Stimulated activated CD8-positive, alpha-beta memory T cell treated with anti-CD3 and anti-CD28 coated beads, Interleukin-7, amount 100 ng/mL, for 4 hours (primary cell): ENCODE results near the gene ZFYVE9.
"Not testable (repeated sequence)": the region's sequence is repeated elsewhere in the genome, so short reads cannot be mapped to it uniquely, and the experiment has no call there.

Experiments
- DNase-seq, 2 donors: peaks; one replicate each; pipeline ENCODE4 v3.0.0-alpha.2; 2020; ENCODE audit warnings: low read depth in 2 of 2

The ZFYVE9 gene

DNA sequence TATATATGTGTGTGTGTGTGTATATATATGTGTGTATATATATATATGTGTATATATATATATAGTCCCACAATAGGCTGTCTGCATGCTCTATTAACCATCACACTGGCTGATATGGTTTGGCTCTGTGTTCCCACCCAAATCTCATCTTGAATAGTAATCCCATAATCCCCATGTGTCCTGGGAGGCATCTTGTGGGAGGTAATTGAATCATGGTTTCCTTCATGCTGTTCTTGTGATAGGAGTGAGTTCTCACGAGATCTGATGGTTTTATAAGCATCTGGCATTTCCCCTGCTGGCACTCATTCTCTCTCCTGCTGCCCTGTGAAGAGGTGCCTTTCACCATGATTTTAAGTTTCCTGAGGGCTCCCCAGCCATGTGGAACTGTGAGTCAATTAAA, 228.0 kb downstream of the ZFYVE9 start:
- DNase-seq: not testable (repeated sequence)

DNA sequence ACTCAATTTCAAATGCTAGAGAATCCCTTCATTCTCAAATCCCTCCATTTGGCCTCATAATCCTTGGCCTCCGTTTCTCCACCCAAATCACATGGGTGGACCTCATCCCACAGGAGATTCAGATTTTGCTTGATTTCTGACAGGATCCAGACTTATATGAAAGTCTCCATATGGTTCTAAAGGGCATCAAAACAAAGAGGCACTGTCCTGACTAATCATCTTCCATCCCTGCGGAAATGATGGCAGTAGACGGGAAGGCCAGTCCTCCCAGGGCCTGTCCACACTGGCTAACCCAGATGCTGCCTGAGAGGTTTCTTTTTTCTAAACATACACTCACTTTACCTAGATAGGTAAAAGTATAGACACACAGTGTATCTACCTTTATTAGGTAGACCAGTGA, 243.5 kb downstream of the ZFYVE9 start:
- no peak for DNase-seq

DNA sequence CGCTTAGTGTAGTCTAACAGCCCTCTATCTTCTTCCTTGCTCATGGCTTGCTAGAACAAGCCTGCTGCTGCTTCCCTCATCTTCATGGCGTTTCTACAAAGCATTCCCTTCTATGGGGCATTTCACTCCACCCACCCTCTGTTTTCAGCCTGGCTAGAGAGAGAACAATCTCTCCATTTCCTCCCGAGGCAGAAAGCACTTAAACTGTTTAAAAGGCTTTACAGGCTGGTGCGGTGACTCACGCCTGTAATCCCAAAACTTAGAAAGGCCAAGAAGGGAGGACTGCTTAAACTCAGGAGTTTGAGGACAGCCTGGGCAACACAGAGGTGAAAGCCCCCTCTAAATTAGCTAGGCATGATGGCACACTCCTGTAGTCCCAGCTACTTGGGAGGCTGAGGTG, 244.6 kb downstream of the ZFYVE9 start:
- no peak for DNase-seq

GRCh38 chr1:52393174-52393573, 251.3 kb downstream of the ZFYVE9 start:
- no peak for DNase-seq
